ENCODE data around the gene RPL23.

Gene RPL23

DNA sequence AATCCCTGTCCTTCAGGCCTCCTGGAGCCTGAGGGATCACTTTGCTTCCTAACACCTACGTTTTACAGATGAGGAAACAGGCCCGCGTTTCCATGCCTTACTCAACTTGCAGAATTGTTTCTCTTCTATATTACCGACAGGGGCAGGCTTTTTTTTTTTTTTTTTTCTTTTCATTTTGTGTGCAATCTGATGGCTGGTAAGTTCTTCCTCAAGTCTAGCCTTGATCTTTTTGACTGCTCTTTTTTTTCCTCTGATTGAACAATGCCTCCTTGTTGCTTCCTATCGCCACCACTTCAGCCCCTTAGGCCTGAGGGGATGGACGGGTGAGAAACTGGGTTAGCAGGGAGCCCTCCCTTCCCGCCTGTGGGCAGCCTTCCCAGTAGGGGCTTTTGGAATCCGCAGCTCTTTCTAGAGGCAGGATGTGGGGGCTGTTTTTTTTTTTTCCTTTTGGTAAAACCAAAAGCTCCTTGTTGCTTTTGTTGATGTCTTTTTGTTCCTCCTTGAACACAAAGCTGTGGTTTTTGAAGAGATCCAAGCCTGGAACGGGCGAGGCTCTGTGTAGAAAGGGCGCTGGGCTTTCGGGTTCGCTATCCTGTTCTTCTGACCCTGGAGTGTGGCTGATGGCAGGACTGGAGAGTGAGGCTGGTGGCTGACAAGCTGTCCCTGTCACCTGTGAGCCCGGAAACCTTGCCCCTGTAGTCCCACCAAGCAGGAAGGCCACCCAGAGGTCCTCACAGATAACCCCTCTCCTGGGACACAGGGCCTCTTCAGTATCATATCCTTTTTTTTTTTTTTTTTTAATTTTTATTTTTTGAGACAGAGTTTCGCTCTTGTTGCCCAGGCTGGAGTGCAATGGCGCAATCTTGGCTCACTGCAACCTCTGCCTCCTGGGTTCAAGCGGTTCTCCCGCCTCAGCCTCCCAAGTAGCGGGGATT is 30.3 kb upstream of the RPL23 start:
- no peak for TF ChIP-seq ZFX (IDR thresholded peaks at IDR 0.05)
- TF ChIP-seq, protein P1, sequence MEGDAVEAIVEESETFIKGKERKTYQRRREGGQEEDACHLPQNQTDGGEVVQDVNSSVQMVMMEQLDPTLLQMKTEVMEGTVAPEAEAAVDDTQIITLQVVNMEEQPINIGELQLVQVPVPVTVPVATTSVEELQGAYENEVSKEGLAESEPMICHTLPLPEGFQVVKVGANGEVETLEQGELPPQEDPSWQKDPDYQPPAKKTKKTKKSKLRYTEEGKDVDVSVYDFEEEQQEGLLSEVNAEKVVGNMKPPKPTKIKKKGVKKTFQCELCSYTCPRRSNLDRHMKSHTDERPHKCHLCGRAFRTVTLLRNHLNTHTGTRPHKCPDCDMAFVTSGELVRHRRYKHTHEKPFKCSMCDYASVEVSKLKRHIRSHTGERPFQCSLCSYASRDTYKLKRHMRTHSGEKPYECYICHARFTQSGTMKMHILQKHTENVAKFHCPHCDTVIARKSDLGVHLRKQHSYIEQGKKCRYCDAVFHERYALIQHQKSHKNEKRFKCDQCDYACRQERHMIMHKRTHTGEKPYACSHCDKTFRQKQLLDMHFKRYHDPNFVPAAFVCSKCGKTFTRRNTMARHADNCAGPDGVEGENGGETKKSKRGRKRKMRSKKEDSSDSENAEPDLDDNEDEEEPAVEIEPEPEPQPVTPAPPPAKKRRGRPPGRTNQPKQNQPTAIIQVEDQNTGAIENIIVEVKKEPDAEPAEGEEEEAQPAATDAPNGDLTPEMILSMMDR (conservative IDR thresholded peaks at IDR 0.05) = no peak
- no peak overlapping the region for H3K27ac ChIP-seq

DNA sequence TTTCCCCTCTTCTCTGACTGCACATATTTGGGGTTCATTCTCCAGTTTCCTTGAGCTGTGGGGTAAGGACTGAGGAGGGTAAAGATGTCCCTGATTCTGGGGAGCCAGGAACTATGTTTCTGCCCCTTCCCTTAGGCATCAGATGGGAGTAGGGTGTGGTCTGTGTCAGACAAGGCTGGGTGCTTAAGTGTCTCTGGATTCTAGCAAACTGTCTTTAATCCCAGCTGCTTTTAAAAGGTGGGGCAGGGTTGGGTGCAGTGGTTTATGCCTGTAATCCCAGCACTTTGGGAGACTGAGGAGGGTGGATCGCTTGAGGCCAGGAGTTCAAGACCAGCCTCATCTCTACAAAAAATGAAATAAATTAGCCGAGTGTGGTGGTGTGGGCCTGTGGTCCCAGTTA is 29.3 kb upstream of the RPL23 start:
- TF ChIP-seq, protein P1 (conservative IDR thresholded peaks at IDR 0.05) = no peak
- no peak for TF ChIP-seq ZFX (IDR thresholded peaks at IDR 0.05)
- H3K27ac ChIP-seq = no peak overlapping the region

DNA sequence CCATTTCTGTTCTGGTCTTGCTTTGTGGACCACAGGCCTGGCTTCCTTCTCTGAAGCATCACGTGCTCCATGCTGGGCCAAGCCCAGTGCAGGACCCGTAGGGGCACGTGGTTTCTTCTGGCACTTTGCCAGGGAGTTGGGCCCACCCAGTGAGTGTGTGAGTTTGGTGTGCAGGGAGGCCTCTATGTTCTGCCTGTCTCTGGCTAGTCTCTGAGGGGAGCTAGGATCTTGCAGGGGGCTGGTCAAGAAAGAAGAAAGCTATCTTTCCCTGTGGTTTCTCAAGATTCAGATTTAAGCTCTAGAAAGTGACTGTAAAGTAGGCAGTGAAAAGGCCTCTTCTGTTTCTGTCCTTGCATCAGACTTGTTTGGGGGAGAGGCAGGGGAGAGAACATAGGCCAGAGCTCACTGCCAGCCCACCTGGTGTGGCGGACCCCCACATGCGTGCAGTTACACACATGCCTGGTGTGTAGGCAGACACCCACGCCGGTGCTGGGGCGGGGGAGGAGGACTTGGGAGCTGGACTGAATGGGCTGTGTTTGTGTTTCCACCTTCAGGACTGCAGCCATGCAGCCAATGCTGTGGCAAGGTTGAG is 28.2 kb upstream of the RPL23 start:
- TF ChIP-seq, protein P1 (conservative IDR thresholded peaks at IDR 0.05) = no peak
- TF ChIP-seq ZFX (IDR thresholded peaks at IDR 0.05) = no peak
- no peak overlapping the region for H3K27ac ChIP-seq

DNA sequence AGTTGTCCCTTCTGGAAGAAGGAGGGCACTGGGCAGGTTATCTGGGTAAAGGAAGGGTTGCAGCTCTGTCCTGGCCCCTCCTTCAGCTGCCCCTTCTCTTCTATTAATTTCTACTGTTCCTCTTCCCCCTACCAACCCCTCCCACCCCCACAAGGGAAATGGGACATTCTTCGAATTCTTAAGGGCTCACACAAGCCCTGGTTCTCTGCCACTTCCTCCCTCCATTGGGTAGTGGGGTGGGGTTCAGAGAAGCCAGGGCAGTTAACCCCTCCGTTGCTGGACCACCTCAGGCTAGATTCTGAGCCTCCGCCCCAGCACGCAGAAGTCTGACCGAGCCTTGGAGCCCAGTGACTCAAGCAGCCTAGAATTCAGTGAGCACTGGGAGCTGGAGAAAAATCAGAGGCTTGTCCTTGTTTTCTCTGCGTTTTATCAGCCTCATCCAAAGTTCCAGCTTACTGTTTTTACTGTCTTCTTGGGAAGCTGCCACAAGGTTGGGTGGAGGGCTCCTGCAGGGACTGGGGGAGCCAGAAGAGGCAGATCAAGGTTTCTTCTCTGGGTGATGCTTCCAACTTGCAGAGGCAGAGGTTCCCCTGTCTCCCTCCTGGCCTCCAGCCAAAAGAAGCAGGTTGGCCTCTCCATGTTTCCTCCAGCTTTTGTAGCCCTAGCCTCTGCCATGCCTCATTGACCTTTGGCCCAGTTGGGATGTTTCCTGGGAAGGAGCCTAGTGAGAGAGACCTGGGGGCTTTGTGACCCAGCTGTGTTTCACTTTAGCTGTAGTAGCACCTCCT is 26.6 kb upstream of the RPL23 start:
- no peak overlapping the region for H3K27ac ChIP-seq

DNA sequence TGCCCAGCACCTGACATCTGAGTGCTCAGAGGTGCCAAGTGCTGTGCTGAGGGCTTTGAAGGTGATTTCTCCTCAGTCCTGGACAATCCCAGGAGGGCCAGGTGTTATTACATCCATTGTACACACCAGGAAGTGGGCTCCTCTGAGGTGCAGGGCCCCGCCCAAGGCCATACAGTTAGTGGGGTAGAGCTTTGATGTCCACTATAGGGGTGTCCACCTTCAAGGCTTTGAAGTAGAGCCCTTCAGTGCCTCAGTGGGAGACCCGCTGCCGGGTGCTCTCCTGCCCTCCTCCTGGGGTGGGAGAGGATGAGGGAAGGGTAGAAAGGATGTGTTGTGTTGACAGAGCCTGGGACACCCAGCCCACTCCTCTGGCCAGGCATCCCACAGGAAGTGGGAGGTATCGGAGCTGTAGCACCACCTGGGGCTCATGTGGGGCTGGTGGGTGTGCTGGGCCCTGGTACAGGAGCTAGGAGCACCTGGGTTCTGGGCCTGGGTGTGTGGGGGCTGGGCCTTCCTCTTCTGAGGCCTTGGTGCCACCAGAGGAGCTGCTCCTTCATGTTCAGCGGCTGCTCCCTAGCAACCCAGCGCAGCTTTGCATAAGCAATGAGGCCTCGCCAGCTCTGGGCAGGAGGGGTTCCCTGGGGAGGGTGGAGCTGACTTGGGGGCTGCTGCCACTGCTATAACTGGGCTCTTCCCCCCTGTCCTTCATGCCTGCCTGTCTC is 23.8 kb upstream of the RPL23 start:
- no peak overlapping the region for H3K27ac ChIP-seq
- TF ChIP-seq, protein P1 (conservative IDR thresholded peaks at IDR 0.05) = no peak
- TF ChIP-seq ZFX (IDR thresholded peaks at IDR 0.05) = no peak

More for the DNA sequence above, 26.6 kb upstream of the RPL23 start:
- no peak for TF ChIP-seq ZFX (IDR thresholded peaks at IDR 0.05)
- TF ChIP-seq, protein P1 (conservative IDR thresholded peaks at IDR 0.05) = no peak

DNA sequence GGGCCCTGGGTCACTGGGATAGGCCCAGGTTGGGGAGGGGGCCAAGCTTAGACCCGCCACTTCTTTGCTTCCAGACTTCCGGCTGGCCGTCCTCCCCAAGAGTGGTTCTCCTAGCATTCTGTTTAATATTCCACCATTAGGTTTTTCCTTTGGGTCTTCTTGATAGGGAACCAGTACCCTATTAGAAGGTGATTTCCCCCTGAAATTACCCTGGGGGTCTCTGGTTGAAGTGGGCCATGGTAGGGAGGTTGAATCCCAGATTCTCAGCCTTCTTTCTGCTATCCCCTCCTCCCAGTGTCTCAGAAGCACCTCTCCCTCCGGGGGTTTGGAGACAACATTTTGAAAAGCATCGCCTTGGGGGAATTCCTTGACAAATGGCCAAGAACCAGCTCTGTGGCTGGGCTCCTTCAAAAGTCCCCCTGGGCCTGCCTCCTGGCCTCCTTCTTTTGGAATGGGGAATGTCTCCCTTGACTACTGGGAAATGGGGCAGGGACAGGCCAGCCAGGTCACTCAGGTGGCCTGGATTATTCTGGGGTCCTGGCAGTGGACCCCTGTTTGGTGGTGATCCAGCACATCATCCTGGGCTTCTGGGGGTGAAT is 22.1 kb upstream of the RPL23 start:
- H3K27ac ChIP-seq = no peak overlapping the region
- TF ChIP-seq ZFX (IDR thresholded peaks at IDR 0.05) = no peak
- TF ChIP-seq, protein P1 (conservative IDR thresholded peaks at IDR 0.05) = no peak

Measured in C4-2B (cell line).